ENCODE measurements around the gene R3HDM2. TPM values are rescaled to one million over a fixed set of nuclear protein-coding genes. Genes with fewer than 3 reads are reported as not detected.

R3HDM2 gene
- total and polyA plus RNA-seq, 2 of the 13 experiments (the other 11 are each of a cell fraction or from before 2014, with no cell fraction given) = 11.1 to 23.5 TPM

GRCh38 chr12:57458665-57459054 is 27.8 kb upstream of the R3HDM2 start:
- ChIA-PET POLR2A (interaction anchor here (0.8 to 1.8 kb wide), 6 partner anchors 24 to 347 kb away, joined by 3 to 11 read pairs (median 4); partner anchors contain the start of genes DDIT3, INHBC and SHMT2), CTCF (ENCODE audit: low intra/inter-chr PET ratio, low total read pairs) (interaction anchor here (1.4 kb wide), 1 partner anchor 151 kb away, joined by 5 read pairs; no protein-coding TSS in a partner anchor)
- peak overlapping the region; percentile 100 for H3K4me2 ChIP-seq (ENCODE audit: low read depth, low read length)
- peak overlapping the region; percentile 43 for H3K27ac ChIP-seq (ENCODE audit: extremely low read length, insufficient read depth, low read length)
- no peak overlapping the region for H2AFZ ChIP-seq (ENCODE audit: low read length)
- DNase-seq (ENCODE audit: low spot score) (no peak), ATAC-seq (no peak), FAIRE-seq (no peak)
- peaks cover 82% of the 10 kb centered on the region for H3K4me1 ChIP-seq (ENCODE audit: insufficient read depth, low read length)
- no TSS peak for BruUV-seq (replicated peaks)
- H3K9ac ChIP-seq (ENCODE audit: insufficient read depth, low read depth, low read length) = peak overlapping the region; percentile 64
- H3K4me3 ChIP-seq (replicated peaks in 1 of 3; ENCODE audit: insufficient read depth in 1 of 3, low read depth in 2 of 3, low read length in 3 of 3) = peak overlapping the region; percentile 63 to 94 (median 76)
- intact Hi-C loops (cut with micrococcal nuclease; ENCODE audit: unreplicated experiment) (loop anchor here (10.0 kb wide), 1 partner anchor 704 kb away; the partner anchor contains the start of gene PRIM1), in situ Hi-C loops (cut with HindIII; ENCODE audit: extremely low pct_ligation_motif_present, low pct_unique_long_range_greater_than_20kb) (loop anchor here (5.0 kb wide), 1 partner anchor 196 kb away; no protein-coding TSS in a partner anchor)
- no peaks in the 10 kb centered on the region for H3K36me3 ChIP-seq (replicated peaks in 1 of 2; ENCODE audit: control insufficient read depth in 1 of 2, insufficient read depth in 2 of 2, low read length in 2 of 2)
- H3K79me2 ChIP-seq (ENCODE audit: insufficient read depth, low read length) = peaks cover 15% of the 10 kb centered on the region
- H3K27me3 ChIP-seq (ENCODE audit: control insufficient read depth in 1 of 2, insufficient read depth in 2 of 2, low read length in 2 of 2) = peaks cover 0 to 9% of the 10 kb centered on the region in 2 experiments; a peak in 2 of 5 replicates
- 45% methylated on average over 3 of the region's 3 CpGs for WGBS (ENCODE audit: low lambda C conversion rate)
- no peaks in the 10 kb centered on the region for H4K20me1 ChIP-seq (ENCODE audit: insufficient read depth, low read length)
- H3K9me3 ChIP-seq (ENCODE audit: low read length) = no peaks in the 10 kb centered on the region
- no peak for TF ChIP-seq EZH2 (conservative IDR thresholded peaks at IDR 0.05; ENCODE audit: low read depth, low read length)
- no peak for TF ChIP-seq SATB2 (CRISPR knock-in tag; IDR thresholded peaks at IDR 0.05)
- no peak for TF ChIP-seq MTF1 (CRISPR knock-in tag; IDR thresholded peaks at IDR 0.05)
- 0 out of 2 replicates have a peak, but pooled peaks have one; percentile 16 for TF ChIP-seq ESRRA (CRISPR knock-in tag; IDR thresholded peaks at IDR 0.05; ENCODE audit: low read depth)
- TF ChIP-seq KLF6 (CRISPR knock-in tag; IDR thresholded peaks at IDR 0.05) = 0 out of 2 replicates have a peak, but pooled peaks have one; percentile 21
- TF ChIP-seq ZNF790 (CRISPR knock-in tag; IDR thresholded peaks at IDR 0.05; ENCODE audit: borderline replicate concordance) = no peak
- no peak for TF ChIP-seq ZNF296 (CRISPR knock-in tag; conservative IDR thresholded peaks at IDR 0.05)
- no peak for TF ChIP-seq NCOA5 (CRISPR knock-in tag; IDR thresholded peaks at IDR 0.05)
- no peak for TF ChIP-seq AGO2 (optimal IDR thresholded peaks at IDR 0.05; ENCODE audit: low read depth, low read length)
- TF ChIP-seq ATF1 (CRISPR knock-in tag; IDR thresholded peaks at IDR 0.05) = 0 out of 2 replicates have a peak, but pooled peaks have one; percentile 2
- TF ChIP-seq ZNF766 (CRISPR knock-in tag; IDR thresholded peaks at IDR 0.05; ENCODE audit: borderline replicate concordance) = no peak
- TF ChIP-seq ZSCAN5A (CRISPR knock-in tag; IDR thresholded peaks at IDR 0.05; ENCODE audit: borderline replicate concordance) = no peak
- TF ChIP-seq ZSCAN25 (CRISPR knock-in tag; IDR thresholded peaks at IDR 0.05) = no peak
- TF ChIP-seq AKNA (CRISPR knock-in tag; IDR thresholded peaks at IDR 0.05; ENCODE audit: borderline replicate concordance) = no peak
- peak; percentile 17; the same call in 1 of the 2 replicates for TF ChIP-seq HNF4A (CRISPR knock-in tag; IDR thresholded peaks at IDR 0.05)
- TF ChIP-seq CENPX (CRISPR knock-in tag; IDR thresholded peaks at IDR 0.05) = no peak
- TF ChIP-seq AGO1 (IDR thresholded peaks at IDR 0.05; ENCODE audit: low read depth, low read length, poor library complexity, severe bottlenecking) = no peak
